Activated T-cell treated with anti-CD3 and anti-CD28 coated beads, Interleukin-2, amount 50 U/mL, for 24 hours (primary cell): ENCODE measurements around the gene SF3A1.

Experiments
- DNase-seq: peaks from one replicate; pipeline ENCODE4 v3.0.0-alpha.2; 2020
- H3K27ac Mint-ChIP-seq: 2 replicates; pipeline ENCODE4 v1.8.0; 2020; ENCODE audit warnings: mild to moderate bottlenecking, mixed read lengths
- H3K27me3 Mint-ChIP-seq: 2 replicates; pipeline ENCODE4 v1.8.0; 2020; ENCODE audit warnings: mixed read lengths
- H3K36me3 Mint-ChIP-seq: 2 replicates; pipeline ENCODE4 v1.8.0; 2020; ENCODE audit warnings: low read depth, mixed read lengths
- H3K4me1 Mint-ChIP-seq: 2 replicates; pipeline ENCODE4 v1.8.0; 2020; ENCODE audit warnings: low read depth, mixed read lengths
- H3K4me3 Mint-ChIP-seq: 2 replicates; pipeline ENCODE4 v1.8.0; 2020; ENCODE audit warnings: mild to moderate bottlenecking, moderate library complexity, mixed read lengths
- H3K9me3 Mint-ChIP-seq: 2 replicates; pipeline ENCODE4 v1.8.0; 2020; ENCODE audit warnings: mixed read lengths

The SF3A1 gene

GRCh38 chr22:30373331-30374325 is 16.9 kb upstream of the SF3A1 start:
- Mint-ChIP-seq H3K27me3 (no peaks in the 10 kb centered on the region), H3K4me1 (no peaks in the 10 kb centered on the region)

DNA sequence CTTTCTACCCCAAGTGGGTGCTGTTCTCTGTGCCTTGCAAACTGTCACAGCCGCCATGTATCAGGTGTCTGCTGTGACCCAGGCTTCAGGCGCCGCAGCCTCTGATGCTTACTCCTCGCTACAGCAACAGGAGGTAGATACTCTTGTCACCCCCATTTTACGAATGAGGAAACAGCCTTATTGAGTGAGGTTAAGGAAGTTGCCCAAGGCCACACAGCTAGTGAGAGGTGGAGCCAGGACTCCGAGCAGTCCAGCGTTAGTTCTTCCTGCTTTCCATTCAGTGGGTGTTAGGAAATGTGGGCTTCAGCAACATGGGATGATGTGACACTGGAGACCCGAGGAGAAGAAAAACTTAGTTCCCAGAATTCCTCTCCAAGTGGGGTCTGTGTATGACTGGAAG is 16.2 kb upstream of the SF3A1 start:
- no peaks in the 10 kb centered on the region for H3K9me3 Mint-ChIP-seq
- H3K4me1 Mint-ChIP-seq, result no peaks in the 10 kb centered on the region
- no peak overlapping the region for H3K4me3 Mint-ChIP-seq
- H3K27me3 Mint-ChIP-seq, result no peaks in the 10 kb centered on the region
- no peak for DNase-seq
- no peaks in the 10 kb centered on the region for H3K36me3 Mint-ChIP-seq
- H3K27ac Mint-ChIP-seq, result no peak overlapping the region

More at GRCh38 chr22:30373331-30374325, 16.9 kb upstream of the SF3A1 start:
- Mint-ChIP-seq H3K36me3 (no peaks in the 10 kb centered on the region), H3K27ac (no peak overlapping the region), H3K9me3 (no peaks in the 10 kb centered on the region), H3K4me3 (no peak overlapping the region)
- DNase-seq, result no peak

GRCh38 chr22:30371981-30372380 is 15.3 kb upstream of the SF3A1 start:
- no peaks in the 10 kb centered on the region for H3K4me1 Mint-ChIP-seq
- H3K27ac Mint-ChIP-seq, result no peak overlapping the region
- H3K27me3 Mint-ChIP-seq, result no peaks in the 10 kb centered on the region
- no peak for DNase-seq
- no peak overlapping the region for H3K4me3 Mint-ChIP-seq
- no peaks in the 10 kb centered on the region for H3K36me3 Mint-ChIP-seq
- H3K9me3 Mint-ChIP-seq, result no peaks in the 10 kb centered on the region

- Mint-ChIP-seq H3K27me3 (no peaks in the 10 kb centered on the region), H3K36me3 (no peaks in the 10 kb centered on the region), H3K27ac (no peak overlapping the region), H3K9me3 (no peaks in the 10 kb centered on the region), H3K4me3 (no peak overlapping the region), H3K4me1 (no peaks in the 10 kb centered on the region)
- DNase-seq, result no peak
Observed at GRCh38 chr22:30371321-30371720, 14.6 kb upstream of the SF3A1 start.

DNA sequence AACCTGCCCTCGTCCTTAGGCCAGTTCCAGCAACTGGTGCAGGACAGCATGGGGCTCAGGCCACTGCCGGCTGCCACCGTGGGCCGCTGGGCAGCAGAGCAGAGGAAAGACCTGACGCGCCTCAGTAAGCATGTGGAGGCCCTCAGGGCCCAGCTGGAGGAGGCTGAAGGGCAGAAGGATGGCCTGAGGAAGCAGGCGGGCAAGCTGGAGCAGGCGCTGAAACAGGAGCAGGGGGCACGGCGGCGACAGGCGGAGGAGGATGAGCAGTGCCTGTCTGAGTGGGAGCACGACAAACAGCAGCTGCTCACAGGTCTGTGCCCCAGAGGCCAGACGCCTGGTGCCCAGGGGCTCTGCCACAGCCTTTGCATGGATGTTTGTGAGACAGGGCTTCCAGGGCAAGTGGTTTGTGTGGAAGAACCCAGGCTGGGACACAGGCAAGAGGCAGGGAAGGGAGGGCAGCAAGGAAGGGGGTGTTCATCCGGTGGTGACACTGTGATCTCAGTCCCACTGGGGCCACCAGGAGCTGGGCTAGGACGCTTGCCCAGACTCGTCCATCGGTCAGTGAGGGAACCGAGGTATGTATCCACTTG is 14.0 kb upstream of the SF3A1 start:
- Mint-ChIP-seq H3K4me1 (no peaks in the 10 kb centered on the region), H3K27ac (no peak overlapping the region), H3K27me3 (no peaks in the 10 kb centered on the region), H3K36me3 (peaks cover 3% of the 10 kb centered on the region), H3K4me3 (no peak overlapping the region), H3K9me3 (no peaks in the 10 kb centered on the region)
- DNase-seq, result no peak

GRCh38 chr22:30368420-30368819 is 11.7 kb upstream of the SF3A1 start:
- DNase-seq, result no peak
- H3K36me3 Mint-ChIP-seq, result peaks cover 3% of the 10 kb centered on the region
- H3K27me3 Mint-ChIP-seq, result no peaks in the 10 kb centered on the region
- H3K9me3 Mint-ChIP-seq, result no peaks in the 10 kb centered on the region
- no peak overlapping the region for H3K4me3 Mint-ChIP-seq
- H3K27ac Mint-ChIP-seq, result no peak overlapping the region
- no peaks in the 10 kb centered on the region for H3K4me1 Mint-ChIP-seq

DNA sequence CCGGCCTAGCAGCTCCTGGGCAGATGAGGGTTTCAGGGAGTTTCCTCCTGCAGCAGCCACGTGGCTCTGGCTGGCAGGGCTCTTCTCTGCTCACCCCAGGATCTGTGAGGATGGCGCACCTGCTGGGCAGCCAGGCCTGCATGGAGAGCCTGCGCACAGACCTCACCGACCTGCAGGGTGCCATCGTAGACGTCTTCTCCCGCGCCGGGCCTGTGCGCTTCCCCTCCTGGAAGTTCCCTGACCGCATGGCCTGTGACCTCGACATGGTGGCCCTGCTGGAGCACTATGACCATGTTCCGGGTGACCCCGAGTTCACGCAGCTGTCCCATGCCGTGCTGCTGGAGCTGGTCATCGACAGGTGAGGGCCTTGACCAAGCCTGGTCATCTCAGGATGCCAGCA is 9.2 kb upstream of the SF3A1 start:
- Mint-ChIP-seq H3K4me1 (no peaks in the 10 kb centered on the region), H3K36me3 (peaks cover 3% of the 10 kb centered on the region), H3K4me3 (no peak overlapping the region), H3K27me3 (no peaks in the 10 kb centered on the region), H3K27ac (no peak overlapping the region), H3K9me3 (no peaks in the 10 kb centered on the region)
- DNase-seq, result no peak

DNA sequence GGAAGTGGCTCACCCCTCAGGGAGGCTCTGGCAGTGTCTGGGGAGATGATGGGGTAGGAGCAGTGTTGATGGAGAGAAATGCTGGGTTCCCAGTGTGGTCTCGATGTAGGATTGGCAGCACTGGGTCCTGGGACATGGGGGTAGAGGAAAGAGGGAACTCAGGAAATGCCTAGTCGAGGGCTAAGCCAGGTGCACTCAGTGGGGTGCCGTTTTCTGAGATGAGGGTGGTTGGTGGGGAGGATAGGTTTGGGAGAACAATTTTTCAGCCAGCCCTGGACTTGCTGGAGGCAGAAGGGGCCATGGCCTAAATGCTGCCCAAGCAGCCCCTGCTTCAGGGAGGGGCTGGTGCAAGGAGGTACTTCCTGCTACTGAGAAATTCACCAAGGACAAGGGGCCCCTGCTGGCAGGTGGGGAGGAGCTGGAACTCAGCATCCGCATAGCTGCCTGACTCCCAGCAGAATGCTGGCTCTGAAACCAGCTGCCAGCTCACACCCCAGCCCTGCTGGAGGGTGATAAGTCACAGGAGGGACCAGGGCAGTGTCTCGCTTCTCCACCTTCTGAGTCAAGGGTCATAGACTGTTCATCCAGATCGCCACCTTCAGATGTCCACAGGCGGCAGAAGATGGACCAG is 6.1 kb upstream of the SF3A1 start:
- peaks cover 3% of the 10 kb centered on the region for H3K36me3 Mint-ChIP-seq

GRCh38 chr22:30361916-30362650 is 5.4 kb upstream of the SF3A1 start:
- H3K4me1 Mint-ChIP-seq, result peaks cover 8% of the 10 kb centered on the region
- peaks cover 3% of the 10 kb centered on the region for H3K36me3 Mint-ChIP-seq
- DNase-seq, result no peak
- peak overlapping the region; percentile 59 for H3K27ac Mint-ChIP-seq
- no peaks in the 10 kb centered on the region for H3K27me3 Mint-ChIP-seq
- H3K4me3 Mint-ChIP-seq, result no peak overlapping the region
- no peaks in the 10 kb centered on the region for H3K9me3 Mint-ChIP-seq

More for the DNA sequence above, 6.1 kb upstream of the SF3A1 start:
- no peak overlapping the region for H3K4me3 Mint-ChIP-seq
- no peaks in the 10 kb centered on the region for H3K9me3 Mint-ChIP-seq
- H3K27ac Mint-ChIP-seq, result no peak overlapping the region
- no peak for DNase-seq
- peaks cover 4% of the 10 kb centered on the region for H3K4me1 Mint-ChIP-seq
- no peaks in the 10 kb centered on the region for H3K27me3 Mint-ChIP-seq

DNA sequence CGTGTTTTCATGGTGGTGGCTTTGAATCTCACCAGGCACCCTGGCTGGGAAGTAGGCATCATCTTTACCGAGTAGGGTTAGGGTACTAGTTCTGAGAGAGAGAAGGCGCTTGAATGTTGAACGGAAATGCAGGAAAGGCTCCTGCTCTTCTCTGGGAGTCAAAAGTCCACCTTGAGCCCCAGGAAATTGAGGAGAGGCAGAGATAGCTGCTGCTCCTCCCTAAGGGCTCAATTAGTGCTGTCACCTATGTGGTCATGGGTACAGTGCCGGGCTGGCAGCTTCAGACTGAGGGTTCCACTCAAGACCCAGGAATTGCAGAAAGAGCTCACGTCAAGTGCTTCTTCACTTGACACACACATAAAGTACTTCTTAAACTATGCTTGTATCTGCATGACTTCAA is 1.8 kb upstream of the SF3A1 start:
- no peak for DNase-seq
- peaks cover 30% of the 10 kb centered on the region for H3K4me1 Mint-ChIP-seq

DNA sequence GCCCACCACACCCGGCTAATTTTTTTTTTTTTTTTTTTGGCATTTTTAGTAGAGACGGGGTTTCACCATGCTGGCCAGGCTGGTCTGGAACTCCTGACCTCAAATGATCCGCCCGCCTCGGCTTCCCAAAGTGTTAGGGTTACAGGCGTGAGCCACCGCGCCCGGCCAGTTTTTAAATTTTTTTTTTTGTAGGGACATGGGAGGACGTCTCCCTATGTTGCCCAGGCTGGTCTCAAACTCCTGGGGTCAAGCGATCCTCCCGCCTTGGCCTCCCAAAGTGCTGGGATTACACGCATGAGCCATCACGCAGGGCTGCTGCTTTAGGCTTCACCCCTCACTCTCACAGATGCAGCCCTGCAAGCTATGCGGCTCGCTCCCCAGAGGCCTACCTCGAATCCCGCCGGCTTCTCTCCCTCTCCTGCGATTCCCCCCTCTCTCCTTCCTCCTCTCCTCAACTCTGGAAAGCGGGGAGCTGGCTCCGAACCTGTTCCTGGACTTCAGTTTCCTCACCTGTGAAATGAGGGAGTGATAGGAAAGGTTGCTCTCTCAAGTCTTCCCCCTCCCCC is 1.0 kb upstream of the SF3A1 start:
- no peak for DNase-seq
- no peaks in the 10 kb centered on the region for H3K27me3 Mint-ChIP-seq
- peaks cover 36% of the 10 kb centered on the region for H3K4me1 Mint-ChIP-seq
- H3K36me3 Mint-ChIP-seq, result peaks cover 36% of the 10 kb centered on the region
- H3K4me3 Mint-ChIP-seq, result peak overlapping the region; percentile 96
- H3K27ac Mint-ChIP-seq, result peak overlapping the region; percentile 68
- H3K9me3 Mint-ChIP-seq, result no peaks in the 10 kb centered on the region

More for the DNA sequence above, 1.8 kb upstream of the SF3A1 start:
- Mint-ChIP-seq H3K27me3 (no peaks in the 10 kb centered on the region), H3K9me3 (no peaks in the 10 kb centered on the region), H3K4me3 (no peak overlapping the region), H3K27ac (no peak overlapping the region), H3K36me3 (peaks cover 30% of the 10 kb centered on the region)

DNA sequence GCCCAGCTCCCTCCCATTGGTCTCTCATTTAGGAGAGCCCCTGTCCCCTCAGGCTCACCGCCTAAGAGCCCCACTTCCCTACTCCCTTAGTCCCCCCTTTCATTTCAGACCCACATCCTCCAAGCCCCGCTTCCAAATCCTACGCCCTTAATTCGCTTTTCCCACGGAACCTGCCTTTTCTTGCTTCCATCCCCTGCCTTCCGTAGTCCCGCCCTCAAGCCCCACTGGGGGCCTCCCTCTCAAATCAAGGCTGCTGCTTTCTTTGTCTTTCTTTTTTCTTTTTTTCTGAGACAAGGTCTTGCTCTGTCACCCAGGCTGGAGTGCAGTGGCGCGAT is 509 bp upstream of the SF3A1 start:
- peaks cover 41% of the 10 kb centered on the region for H3K36me3 Mint-ChIP-seq
- peak overlapping the region; percentile 96 for H3K27ac Mint-ChIP-seq
- H3K4me3 Mint-ChIP-seq, result peak overlapping the region; percentile 96
- DNase-seq, result no peak
- peaks cover 40% of the 10 kb centered on the region for H3K4me1 Mint-ChIP-seq
- H3K9me3 Mint-ChIP-seq, result no peaks in the 10 kb centered on the region
- no peaks in the 10 kb centered on the region for H3K27me3 Mint-ChIP-seq

GRCh38 chr22:30354644-30355043 is 2.0 kb downstream of the SF3A1 start:
- Mint-ChIP-seq H3K9me3 (no peaks in the 10 kb centered on the region), H3K4me3 (peak overlapping the region; percentile 96), H3K4me1 (peaks cover 65% of the 10 kb centered on the region), H3K27me3 (no peaks in the 10 kb centered on the region), H3K36me3 (peaks cover 67% of the 10 kb centered on the region), H3K27ac (peak overlapping the region; percentile 75)
- DNase-seq, result no peak

DNA sequence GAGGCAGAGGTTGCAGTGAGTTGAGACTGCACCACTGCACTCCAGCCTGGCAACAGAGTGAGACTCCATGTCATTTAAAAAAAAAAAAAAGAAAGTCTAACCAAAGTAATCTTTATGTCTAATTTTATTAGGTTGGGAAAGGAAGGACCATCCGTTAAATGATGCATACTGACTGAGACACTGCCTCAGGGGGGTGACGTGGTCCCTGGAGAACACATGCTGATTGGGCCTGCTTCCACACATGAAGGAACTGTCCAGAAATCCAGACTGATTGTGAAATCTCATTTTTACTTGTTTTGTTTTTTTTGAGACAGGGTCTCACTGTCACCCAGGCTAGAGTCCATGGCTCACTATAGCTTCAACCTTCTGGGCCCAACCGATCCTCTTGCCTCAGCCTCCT is 5.5 kb downstream of the SF3A1 start:
- DNase-seq, result no peak
- Mint-ChIP-seq H3K27ac (peak overlapping the region; percentile 83), H3K9me3 (no peaks in the 10 kb centered on the region), H3K27me3 (no peaks in the 10 kb centered on the region), H3K4me1 (peaks cover 85% of the 10 kb centered on the region), H3K4me3 (no peak overlapping the region), H3K36me3 (peaks cover 95% of the 10 kb centered on the region)
